HG03558 (cell line): Measurements from ENCODE around the gene COX6A2.

Experiments used
- ATAC-seq: cut with Tn5 transposase; IDR thresholded peaks from one replicate; pipeline ENCODE4 v1.9.1; 2021; ENCODE audit warnings: moderate number of reproducible peaks; ENCODE audit not compliant: unreplicated experiment; ENCODE audit errors: extremely low read depth

COX6A2 gene

DNA sequence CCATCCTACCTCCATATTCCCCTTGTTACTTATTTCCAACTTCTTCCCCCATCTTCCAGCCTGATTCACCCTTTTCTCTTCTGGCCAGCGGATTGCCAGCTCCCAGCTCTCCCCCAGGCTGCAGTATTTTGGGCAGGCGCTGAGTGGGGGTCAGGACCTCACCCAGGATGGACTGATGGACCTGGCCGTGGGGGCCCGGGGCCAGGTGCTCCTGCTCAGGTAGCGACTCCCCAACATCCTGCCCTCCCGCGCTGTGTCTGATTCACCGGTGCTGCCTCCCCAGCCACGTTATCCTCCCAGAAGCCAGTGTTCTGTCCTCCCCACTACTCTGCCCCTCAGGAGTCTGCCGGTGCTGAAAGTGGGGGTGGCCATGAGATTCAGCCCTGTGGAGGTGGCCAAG, 15.4 kb downstream of the COX6A2 start:
- ATAC-seq = no peak

- ATAC-seq = no peak
Observed at GRCh38 chr16:31411024-31411844, 16.9 kb downstream of the COX6A2 start.

- no peak for ATAC-seq
Observed at GRCh38 chr16:31410082-31410481, 18.1 kb downstream of the COX6A2 start.

GRCh38 chr16:31409433-31409832, 18.7 kb downstream of the COX6A2 start:
- no peak for ATAC-seq

GRCh38 chr16:31407406-31407805, 20.8 kb downstream of the COX6A2 start:
- ATAC-seq = no peak

DNA sequence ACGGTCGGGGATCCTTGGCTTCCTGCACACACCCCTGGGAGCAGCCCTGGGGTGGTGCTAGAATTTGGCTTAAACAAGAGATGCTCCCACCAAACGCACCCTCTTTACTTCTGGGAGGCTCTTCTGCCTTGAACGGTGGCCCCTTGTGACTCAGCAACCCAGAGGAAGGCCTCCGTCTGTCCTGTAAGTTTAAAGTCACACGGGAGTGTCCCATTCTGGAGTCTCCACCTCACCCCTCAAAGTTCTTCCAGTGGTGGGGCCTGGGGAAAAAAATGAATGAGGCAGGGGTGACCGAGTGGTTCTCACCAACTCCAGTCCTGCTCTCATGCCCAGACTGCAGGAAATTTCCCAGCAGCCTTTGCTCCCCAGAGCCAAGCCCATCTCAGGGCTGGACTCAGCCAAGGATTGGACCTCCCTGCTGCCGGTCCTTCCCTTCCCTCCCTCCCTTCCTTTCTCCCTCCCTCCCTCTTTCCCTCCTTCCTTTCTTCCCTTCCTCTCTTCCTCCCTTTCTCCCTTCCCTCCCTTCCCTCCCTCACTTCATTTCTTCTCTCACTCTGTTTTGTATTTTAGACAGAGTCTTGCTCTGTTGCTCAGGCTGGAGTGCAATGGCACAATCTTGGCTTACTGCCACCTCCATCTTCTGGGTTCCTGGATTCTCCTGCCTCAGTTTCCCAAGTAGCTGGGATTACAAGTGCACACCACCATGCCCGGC, 23.7 kb downstream of the COX6A2 start:
- no peak for ATAC-seq

GRCh38 chr16:31403590-31404352, 24.4 kb downstream of the COX6A2 start:
- no peak for ATAC-seq

DNA sequence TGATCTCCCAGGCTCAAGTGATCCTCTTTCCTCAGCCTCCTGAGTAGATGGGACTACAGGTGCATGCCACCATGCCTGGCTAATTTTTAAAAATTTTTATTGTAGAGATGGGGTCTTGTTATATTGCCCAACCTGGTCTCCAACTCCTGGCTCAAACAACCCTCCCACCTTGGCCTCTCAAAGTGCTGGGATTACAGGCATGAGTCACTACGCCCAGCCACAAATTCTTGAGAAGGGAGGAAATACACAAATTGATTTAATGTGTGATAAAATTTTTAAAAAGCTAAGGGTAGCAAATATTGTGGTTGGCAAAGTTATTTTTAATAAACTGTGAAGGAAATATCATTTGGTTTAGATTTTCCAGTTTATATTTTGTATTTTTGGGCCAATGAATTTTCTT, 25.5 kb downstream of the COX6A2 start:
- no peak for ATAC-seq

- no peak for ATAC-seq
Observed at GRCh38 chr16:31401436-31401835, 26.7 kb downstream of the COX6A2 start.

- ATAC-seq = no peak
Observed at GRCh38 chr16:31400191-31400590, 28.0 kb downstream of the COX6A2 start.

DNA sequence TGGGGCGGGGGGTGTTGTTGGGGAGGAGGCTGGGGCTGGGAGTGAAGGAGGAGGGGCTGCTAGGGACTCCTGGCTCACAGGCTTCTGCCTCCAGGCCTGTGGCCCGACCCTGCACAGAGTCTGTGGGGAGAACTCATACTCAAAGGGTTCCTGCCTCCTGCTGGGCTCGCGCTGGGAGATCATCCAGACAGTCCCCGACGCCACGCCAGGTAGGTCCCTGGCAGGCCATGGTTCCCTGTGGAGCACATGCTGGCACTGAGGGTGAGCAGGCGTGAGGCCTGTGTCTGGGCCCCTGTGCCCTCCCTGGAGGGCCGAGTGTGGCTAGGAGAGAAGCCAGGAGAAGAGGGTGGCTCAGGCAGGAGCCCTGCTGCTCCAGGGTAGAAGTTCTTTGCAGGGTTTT, 30.5 kb downstream of the COX6A2 start:
- no peak for ATAC-seq

DNA sequence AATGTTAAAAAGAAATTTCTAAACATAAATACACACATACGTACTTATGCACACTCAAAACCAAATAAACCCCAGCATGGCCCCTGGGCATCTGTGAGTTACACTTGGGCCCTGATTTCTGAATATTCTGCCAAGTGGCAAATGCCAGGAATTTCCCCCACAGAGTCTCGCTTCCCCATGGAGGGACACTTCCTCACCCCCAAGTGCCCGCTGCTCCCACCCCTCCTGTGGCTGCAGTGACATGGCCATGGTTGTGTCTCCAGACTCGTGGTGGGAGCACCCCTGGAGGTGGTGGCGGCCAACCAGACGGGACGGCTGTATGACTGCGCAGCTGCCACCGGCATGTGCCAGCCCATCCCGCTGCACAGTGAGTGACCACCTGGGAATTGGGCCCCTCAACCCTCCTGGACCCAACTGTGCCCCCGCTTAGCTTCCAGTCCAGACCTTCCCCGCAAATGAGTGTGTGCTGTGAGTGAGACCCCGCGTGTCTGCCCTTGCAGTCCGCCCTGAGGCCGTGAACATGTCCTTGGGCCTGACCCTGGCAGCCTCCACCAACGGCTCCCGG, 31.0 kb downstream of the COX6A2 start:
- ATAC-seq = no peak

DNA sequence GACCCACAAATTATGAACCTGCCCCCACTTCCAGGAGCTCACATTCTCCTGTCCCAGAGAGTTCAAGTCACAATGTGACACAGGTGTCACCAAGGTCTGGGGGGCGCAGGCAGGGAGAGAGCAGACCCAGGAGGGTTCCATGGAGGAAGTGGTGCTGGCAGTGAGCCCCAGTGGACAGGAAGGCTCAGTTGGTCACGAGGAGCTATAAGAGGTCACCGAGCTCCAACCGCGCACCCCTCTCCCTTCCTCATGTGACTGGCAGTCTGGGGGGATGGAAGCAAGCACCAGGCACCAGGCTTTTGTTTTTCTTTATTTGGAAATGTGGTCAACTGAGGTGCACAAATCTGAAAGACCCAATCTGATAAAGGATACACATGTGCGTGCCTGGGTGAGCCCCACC, 32.5 kb downstream of the COX6A2 start:
- no peak for ATAC-seq

DNA sequence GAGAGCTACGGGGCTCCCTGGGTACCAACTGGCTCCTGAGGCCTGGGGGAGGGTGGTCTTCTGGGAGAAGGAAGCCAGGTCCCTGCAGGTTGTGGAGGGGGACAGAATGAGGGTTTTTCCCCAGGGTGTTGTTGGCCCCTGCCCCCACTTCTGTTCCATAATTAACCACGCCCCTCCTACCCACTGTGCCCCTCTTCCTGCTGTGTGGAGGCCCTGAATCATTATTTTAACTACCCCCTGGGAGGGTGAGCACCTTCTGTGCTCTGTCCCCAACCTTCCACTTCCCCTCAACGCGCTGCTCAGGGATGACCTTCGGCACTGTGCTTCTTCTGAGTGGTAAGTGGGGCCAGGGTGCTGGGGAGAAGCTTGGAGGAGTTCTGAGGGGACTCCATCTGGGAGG, 35.1 kb downstream of the COX6A2 start, which contains the start of gene ITGAD:
ITGAD (plus strand) TSS at position 280 of the 400 bp plus-strand sequence; CDS start at position 306, 26 bp downstream.
- ATAC-seq = no peak

GRCh38 chr16:31390504-31391041, 37.6 kb downstream of the COX6A2 start:
- no peak for ATAC-seq

DNA sequence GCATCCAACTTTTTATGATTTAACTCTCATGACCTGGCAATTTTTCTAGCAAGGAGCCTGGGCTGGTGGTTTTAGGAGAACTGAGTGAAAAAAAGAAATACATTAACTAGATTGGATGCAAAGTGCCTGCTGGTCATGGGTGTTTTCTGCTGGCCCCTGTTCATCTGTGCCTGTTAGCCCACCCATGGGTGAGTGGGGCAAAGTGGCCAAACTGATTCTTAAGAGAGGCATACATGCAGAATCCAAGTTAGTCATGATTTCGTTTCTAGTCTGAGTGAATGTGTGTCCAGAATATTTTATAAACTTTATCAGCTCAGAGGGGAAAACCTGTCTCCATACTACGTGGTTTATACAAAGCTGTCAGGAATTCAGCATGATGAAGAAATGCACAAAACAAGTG, 39.6 kb downstream of the COX6A2 start:
- no peak for ATAC-seq

DNA sequence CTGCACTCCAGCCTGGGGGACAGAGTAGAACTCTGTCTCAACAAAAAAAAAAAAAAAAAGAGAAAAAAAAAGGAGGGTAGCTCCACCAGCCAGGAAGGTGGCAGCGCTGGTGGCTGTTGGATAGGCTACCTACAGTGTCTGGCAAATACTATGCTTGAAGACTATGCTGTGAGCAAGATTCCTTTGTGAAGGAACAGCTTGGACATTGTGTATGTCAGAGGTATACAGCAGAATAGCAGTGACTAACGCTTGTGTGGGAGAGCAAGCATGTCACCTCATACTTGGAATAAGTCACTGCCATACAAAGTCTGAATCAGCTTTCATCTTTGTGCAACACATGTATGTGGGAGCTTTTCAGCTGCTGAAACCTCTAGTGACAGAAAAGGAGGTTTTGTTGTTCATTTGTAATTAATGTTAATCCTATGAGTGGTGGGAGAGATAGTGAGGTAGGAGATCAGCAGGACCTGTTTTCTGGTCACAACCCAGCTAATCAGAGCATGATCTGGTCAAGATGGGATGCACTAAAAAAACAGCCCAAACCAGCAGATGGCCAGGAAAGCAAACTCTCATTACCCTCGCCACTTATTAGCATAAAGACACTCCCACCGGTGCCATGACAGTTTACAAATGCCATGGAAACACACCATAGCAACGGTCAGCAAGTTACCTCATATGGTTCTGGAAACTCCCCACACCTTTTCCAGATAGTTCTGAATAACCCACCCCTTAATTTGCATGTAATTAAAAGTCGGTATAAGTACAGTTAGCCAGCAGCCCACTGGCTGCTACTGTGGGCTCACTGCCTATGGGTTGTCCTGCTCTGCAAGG, 41.8 kb downstream of the COX6A2 start:
- no peak for ATAC-seq

DNA sequence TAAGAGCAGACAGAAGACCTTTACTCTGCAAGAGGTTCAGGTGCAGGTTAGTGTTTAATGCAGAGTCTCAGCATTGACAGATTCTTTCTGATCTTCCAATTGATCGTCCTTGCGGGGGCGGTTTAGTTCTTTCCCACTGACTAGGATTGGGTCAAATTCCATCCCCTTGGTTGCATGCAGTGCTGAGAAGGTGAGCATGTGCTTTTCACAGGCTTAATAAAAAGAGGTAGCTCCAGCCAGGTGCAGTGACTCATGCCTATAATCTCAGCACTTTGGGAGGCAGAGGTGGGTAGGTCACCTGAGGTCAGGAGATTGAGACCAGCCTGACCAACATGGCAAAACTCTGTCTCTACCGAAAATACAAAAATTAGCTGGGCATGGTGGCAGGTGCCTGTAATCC, 42.5 kb downstream of the COX6A2 start:
- no peak for ATAC-seq

DNA sequence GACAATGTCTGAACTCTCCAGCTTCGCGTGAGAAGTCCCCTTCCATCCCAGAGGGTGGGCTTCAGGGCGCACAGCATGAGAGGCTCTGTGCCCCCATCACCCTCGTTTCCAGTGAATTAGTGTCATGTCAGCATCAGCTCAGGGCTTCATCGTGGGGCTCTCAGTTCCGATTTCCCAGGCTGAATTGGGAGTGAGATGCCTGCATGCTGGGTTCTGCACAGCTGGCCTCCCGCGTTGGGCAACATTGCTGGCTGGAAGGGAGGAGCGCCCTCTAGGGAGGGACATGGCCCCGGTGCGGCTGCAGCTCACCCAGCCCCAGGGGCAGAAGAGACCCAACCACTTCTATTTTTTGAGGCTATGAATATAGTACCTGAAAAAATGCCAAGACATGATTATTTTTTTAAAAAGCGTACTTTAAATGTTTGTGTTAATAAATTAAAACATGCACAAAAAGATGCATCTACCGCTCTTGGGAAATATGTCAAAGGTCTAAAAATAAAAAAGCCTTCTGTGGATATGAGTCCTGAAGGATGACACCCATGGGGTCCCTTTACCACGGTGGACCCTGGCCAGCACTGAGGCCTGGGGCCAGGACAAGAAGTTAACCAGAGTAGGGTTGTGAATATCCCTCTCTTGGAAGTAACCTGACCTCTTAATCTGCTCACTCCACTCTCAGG, 45.5 kb downstream of the COX6A2 start:
- ATAC-seq = no peak
